ENCODE data around the gene SPDYE3. TPM values are rescaled to one million over a fixed set of nuclear protein-coding genes. Genes with fewer than 3 reads are reported as not detected.
"Not testable (repeated sequence)": the region's sequence is repeated elsewhere in the genome, so short reads cannot be mapped to it uniquely, and the experiment has no call there.

The SPDYE3 gene
- total RNA-seq, 1 donor from 2014 or later = not detected

DNA sequence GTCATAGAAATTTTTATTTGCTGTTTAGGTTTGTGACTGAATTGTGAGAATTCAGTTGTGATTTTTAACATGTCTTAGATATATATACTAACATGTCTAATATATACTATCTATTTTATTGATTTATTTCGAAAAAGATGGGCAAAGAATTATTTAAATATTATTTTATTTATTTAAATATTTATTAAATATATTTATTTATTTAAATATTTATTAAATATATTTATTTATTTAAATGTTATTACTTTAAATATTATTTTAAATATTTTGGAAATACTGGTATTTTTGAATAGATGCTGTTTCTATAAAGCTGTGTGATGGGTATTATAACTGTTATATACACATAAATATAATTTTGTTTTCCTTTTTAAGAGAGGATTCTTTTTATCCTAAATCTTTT lies 14.1 kb downstream of the SPDYE3 start:
- not testable (repeated sequence) for H3K27me3 Mint-ChIP-seq; H3K36me3 Mint-ChIP-seq (ENCODE audit: insufficient read depth); DNase-seq (ENCODE audit: low spot score, unreplicated experiment); H3K4me1 Mint-ChIP-seq (ENCODE audit: low read depth); H3K4me3 Mint-ChIP-seq (ENCODE audit: low read depth); H3K9me3 Mint-ChIP-seq (ENCODE audit: low read depth); H3K27ac Mint-ChIP-seq

DNA sequence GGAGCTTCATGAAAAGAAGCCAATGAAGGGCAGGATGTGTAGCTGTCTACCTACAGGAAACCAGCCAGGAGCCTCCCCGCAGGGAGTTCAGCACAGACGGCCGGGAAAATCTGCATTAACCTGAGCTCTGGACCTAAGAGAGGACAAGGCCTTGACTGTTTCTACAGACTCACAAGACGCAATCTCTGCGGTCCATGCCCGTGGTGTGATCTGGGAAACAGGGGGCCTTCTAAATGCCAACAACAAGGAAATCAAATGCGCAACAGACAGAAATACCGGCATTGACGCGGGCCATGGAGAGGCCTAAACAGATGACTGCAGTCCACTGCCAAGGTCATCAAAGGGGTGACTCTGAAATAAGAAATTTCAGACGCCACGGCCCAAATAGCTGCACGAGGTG lies 16.7 kb downstream of the SPDYE3 start:
- H3K27ac Mint-ChIP-seq = not testable (repeated sequence)

DNA sequence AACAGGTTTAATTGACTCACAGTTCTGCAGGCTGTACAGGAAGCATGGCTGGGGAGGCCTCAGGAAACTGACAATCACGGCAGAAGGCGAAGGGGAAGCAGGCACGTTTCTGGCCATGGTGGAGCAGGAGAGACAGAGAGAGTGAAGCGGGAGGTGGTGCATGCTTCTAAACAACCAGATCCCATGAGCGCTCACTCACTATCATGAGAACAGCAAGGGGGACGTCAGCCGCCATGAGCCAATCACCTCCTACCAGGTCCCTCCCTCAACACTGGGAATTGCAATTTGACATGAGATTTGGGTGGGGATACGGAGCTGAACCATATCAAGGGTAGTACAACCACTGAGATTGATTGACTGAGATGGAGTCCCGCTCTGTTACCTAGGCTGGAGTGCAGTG lies 18.2 kb downstream of the SPDYE3 start:
- not testable (repeated sequence) for H3K4me1 Mint-ChIP-seq (ENCODE audit: low read depth); H3K27me3 Mint-ChIP-seq; DNase-seq (ENCODE audit: low spot score, unreplicated experiment); H3K27ac Mint-ChIP-seq; H3K4me3 Mint-ChIP-seq (ENCODE audit: low read depth); H3K9me3 Mint-ChIP-seq (ENCODE audit: low read depth)
- H3K36me3 Mint-ChIP-seq (ENCODE audit: insufficient read depth) = peaks cover 11% of the 10 kb centered on the region

More for the DNA sequence above, 16.7 kb downstream of the SPDYE3 start:
- H3K36me3 Mint-ChIP-seq (ENCODE audit: insufficient read depth) = peaks cover 11% of the 10 kb centered on the region
- H3K4me1 Mint-ChIP-seq (ENCODE audit: low read depth); H3K4me3 Mint-ChIP-seq (ENCODE audit: low read depth); H3K27me3 Mint-ChIP-seq; DNase-seq (ENCODE audit: low spot score, unreplicated experiment); H3K9me3 Mint-ChIP-seq (ENCODE audit: low read depth): not testable (repeated sequence)

DNA sequence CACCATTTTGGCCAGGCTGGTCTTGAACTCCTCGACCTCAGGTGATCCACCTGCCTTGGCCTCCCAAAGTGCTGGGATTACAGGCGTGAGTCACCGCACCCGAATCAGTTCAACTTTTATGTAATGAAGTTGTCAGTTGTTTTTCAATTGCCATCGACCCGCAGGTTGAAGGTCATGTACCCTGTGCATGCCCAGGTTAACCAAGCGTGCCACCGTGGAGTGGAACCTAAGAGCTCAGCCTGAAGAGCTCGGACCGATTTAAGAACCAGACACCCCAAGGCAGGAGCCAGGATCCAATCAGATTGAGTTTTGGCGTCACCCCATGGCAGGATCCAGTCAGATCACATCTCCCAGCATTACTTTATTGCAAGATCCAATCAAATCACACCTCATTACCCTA lies 19.4 kb downstream of the SPDYE3 start:
- not testable (repeated sequence) for H3K4me3 Mint-ChIP-seq (ENCODE audit: low read depth); H3K27ac Mint-ChIP-seq; H3K9me3 Mint-ChIP-seq (ENCODE audit: low read depth); DNase-seq (ENCODE audit: low spot score, unreplicated experiment); H3K27me3 Mint-ChIP-seq; H3K4me1 Mint-ChIP-seq (ENCODE audit: low read depth); H3K36me3 Mint-ChIP-seq (ENCODE audit: insufficient read depth)

DNA sequence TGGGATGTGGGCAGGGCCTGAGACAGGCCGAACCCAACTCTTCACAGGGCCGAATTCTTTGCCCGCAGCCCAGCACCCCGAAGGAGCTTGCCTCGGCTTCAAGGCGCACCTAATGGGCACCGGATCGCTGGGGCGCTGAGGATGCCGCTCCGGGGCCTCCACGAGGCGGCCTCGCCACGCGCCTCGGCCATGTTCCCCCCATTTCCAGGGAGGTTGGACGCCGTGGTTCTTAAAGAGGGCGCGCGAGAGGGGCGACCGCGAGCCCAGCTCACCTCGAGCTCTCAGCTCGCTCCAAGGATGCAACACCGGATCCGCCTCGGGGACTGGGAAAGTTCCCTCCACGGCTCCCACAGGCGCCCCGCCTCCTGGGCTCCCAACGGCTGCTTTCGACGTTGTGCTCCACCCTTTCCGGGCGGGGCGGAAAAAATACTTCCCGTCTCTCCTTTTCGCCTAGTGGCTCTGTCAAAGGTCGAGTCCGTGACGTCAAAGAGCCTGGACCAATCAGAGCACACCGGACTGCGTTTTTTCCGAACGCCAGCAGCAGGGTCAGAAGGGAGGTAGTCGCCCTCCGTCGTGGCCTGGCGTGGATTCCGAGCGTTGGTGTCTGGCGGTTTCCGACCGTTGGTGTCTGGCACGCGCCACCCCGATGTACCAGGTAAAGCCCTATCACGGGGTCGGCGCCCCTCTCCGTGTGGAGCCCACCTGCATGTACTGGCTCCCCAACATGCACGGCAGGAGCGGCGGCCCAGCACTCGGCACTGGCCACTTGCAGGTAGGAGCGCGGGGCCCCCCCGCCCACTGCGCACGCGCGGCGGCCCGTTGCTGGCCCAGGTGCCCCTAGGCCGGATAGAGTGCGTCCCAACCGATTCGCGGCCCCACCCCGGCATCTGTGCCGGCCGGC lies 28.3 kb downstream of the SPDYE3 start:
- H3K9me3 Mint-ChIP-seq (ENCODE audit: low read depth); H3K27me3 Mint-ChIP-seq; H3K4me1 Mint-ChIP-seq (ENCODE audit: low read depth); H3K36me3 Mint-ChIP-seq (ENCODE audit: insufficient read depth): not testable (repeated sequence)
- peak overlapping the region; percentile 93 for H3K4me3 Mint-ChIP-seq (ENCODE audit: low read depth)
- peak overlapping the region; percentile 99 for H3K27ac Mint-ChIP-seq
- peak; percentile 81 for DNase-seq (ENCODE audit: low spot score, unreplicated experiment)

DNA sequence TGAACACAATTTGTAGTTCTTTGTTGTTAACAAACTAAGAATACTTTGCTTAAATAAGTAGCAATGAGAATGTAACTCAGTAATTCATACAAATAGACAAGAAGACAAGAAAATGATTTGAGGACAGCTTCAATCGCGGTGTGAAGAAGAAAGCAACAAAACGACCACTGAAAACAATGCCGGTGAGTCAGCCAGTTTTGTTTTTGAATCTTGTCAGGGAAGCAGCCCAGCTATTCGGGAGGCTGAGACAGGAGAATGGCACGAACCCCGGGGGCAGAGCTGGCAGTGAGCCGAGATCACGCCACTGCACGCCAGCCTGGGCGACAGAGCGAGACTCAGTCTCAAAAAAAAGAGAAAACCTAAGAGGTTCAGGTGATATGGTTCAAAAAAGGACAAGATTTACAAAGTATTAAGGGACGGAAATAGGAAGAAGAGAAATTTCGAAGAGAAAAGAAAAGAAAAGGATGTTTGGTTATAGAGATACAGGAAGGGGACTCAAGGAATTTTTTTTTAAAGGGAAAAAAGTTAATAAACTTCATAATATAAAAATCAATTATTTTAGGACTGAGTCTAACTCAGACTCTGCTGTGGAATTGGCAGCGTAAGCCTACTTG lies 30.7 kb downstream of the SPDYE3 start:
- peak overlapping the region; percentile 49 for H3K27ac Mint-ChIP-seq
- H3K9me3 Mint-ChIP-seq (ENCODE audit: low read depth); DNase-seq (ENCODE audit: low spot score, unreplicated experiment); H3K36me3 Mint-ChIP-seq (ENCODE audit: insufficient read depth); H3K4me1 Mint-ChIP-seq (ENCODE audit: low read depth); H3K27me3 Mint-ChIP-seq: not testable (repeated sequence)
- H3K4me3 Mint-ChIP-seq (ENCODE audit: low read depth) = peak overlapping the region; percentile 40

DNA sequence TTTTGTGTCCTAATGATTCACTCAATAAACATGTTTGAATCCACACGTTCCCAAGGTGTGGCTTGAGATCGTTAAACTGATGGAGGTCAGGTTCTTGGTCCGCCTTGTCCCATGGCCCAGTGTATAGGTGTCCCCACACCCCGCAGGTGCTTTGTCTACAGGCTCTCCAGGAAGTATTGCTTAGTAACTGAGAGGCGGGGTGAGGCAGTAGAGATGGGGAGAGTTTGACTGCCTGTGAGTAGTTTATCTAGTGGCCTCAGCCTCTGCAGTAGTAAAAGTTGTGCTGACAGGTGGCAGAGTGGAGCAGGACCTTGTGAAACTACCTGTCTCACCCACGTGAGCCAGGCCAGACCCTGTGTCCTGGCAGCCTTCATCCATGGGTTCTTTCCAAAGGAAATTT lies 33.8 kb downstream of the SPDYE3 start:
- H3K4me3 Mint-ChIP-seq (ENCODE audit: low read depth); DNase-seq (ENCODE audit: low spot score, unreplicated experiment); H3K9me3 Mint-ChIP-seq (ENCODE audit: low read depth); H3K27me3 Mint-ChIP-seq; H3K27ac Mint-ChIP-seq; H3K4me1 Mint-ChIP-seq (ENCODE audit: low read depth): not testable (repeated sequence)
- peaks cover 11% of the 10 kb centered on the region for H3K36me3 Mint-ChIP-seq (ENCODE audit: insufficient read depth)

DNA sequence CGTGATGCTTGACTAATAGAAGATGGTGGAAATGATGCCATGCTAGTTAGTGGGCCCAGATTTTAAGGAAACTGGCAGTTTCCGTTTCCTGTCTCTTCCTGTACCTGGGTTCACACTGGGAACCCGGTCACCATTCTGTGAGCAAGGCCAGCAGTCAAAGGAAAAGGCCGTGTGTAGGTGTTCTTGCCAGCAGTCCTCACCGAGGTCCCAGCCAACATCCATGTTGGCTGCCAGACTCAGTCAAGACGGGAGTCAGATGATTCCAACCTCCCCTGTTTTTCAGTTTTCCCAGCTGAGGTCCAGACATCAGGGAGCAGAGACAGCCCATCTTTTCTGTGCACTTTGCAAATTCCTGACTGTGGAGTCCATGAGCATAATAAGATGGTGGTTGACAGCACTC lies 35.3 kb downstream of the SPDYE3 start:
- no peak overlapping the region for H3K4me3 Mint-ChIP-seq (ENCODE audit: low read depth)
- H3K36me3 Mint-ChIP-seq (ENCODE audit: insufficient read depth) = peaks cover 13% of the 10 kb centered on the region
- H3K27me3 Mint-ChIP-seq = no peaks in the 10 kb centered on the region
- no peak for DNase-seq (ENCODE audit: low spot score, unreplicated experiment)
- H3K9me3 Mint-ChIP-seq (ENCODE audit: low read depth) = no peaks in the 10 kb centered on the region
- TF ChIP-seq, protein P1, sequence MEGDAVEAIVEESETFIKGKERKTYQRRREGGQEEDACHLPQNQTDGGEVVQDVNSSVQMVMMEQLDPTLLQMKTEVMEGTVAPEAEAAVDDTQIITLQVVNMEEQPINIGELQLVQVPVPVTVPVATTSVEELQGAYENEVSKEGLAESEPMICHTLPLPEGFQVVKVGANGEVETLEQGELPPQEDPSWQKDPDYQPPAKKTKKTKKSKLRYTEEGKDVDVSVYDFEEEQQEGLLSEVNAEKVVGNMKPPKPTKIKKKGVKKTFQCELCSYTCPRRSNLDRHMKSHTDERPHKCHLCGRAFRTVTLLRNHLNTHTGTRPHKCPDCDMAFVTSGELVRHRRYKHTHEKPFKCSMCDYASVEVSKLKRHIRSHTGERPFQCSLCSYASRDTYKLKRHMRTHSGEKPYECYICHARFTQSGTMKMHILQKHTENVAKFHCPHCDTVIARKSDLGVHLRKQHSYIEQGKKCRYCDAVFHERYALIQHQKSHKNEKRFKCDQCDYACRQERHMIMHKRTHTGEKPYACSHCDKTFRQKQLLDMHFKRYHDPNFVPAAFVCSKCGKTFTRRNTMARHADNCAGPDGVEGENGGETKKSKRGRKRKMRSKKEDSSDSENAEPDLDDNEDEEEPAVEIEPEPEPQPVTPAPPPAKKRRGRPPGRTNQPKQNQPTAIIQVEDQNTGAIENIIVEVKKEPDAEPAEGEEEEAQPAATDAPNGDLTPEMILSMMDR (IDR thresholded peaks at IDR 0.05; ENCODE audit: unreplicated experiment) = no peak
- H3K4me1 Mint-ChIP-seq (ENCODE audit: low read depth) = peaks cover 4% of the 10 kb centered on the region
- no peak overlapping the region for H3K27ac Mint-ChIP-seq

DNA sequence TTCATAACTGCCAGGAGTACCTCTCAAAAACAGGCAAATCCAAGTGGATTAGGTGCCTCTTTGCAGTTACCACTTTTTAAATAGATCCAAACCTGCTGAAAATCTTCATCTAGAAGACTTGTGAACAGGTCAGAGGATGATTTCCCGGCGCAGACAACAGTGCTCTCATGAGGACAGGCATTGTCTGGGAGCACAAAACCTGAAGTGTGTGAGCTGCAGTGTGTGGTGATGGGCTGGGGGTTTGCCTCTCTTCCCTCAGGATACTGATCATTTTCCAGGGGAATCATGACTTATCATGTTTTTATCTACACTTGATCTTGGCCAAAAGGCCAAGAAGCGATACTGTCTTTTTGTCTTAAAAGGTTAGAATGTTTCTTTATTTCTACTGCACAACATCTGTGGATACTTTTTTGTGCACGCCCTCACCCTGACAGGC lies 36.6 kb downstream of the SPDYE3 start:
- not testable (repeated sequence) for H3K9me3 Mint-ChIP-seq (ENCODE audit: low read depth); H3K4me3 Mint-ChIP-seq (ENCODE audit: low read depth); H3K27ac Mint-ChIP-seq; H3K27me3 Mint-ChIP-seq; DNase-seq (ENCODE audit: low spot score, unreplicated experiment); H3K4me1 Mint-ChIP-seq (ENCODE audit: low read depth)
- H3K36me3 Mint-ChIP-seq (ENCODE audit: insufficient read depth) = peaks cover 13% of the 10 kb centered on the region
